Cardiac muscle cell (in vitro differentiated cells and primary cell): ENCODE data around the gene CERS1. TPM values are rescaled to one million over a fixed set of nuclear protein-coding genes. Genes with fewer than 3 reads are reported as not detected.

Experiments used
- DNase-seq, 2 donors: peaks; one replicate each; pipeline versions ENCODE4 v3.0.0 to v3.0.0-alpha.2; 2010 to 2017; ENCODE audit warnings: low read depth in 1 of 2, low spot score in 1 of 2
- H3K27ac ChIP-seq: fragments of 200-600 bp; sonication (generic); 2 replicates; pipeline ENCODE4 v1.5.1; 2016
- H3K27me3 ChIP-seq: fragments of 200-600 bp; sonication (generic); 2 replicates; pipeline ENCODE4 v1.6.0; 2016; ENCODE audit warnings: control low read depth
- H3K36me3 ChIP-seq: fragments of 200-600 bp; sonication (generic); 2 replicates; pipeline ENCODE4 v1.5.1; 2016; ENCODE audit warnings: control low read depth
- H3K4me1 ChIP-seq: fragments of 200-600 bp; sonication (generic); 2 replicates; pipeline ENCODE4 v1.8.1; 2017; ENCODE audit warnings: low read depth, mild to moderate bottlenecking, mixed run types
- H3K4me3 ChIP-seq: fragments of 200-600 bp; sonication (generic); 2 replicates; pipeline ENCODE4 v1.5.1; 2016; ENCODE audit warnings: mild to moderate bottlenecking
- H3K9me3 ChIP-seq: fragments of 200-600 bp; sonication (generic); 2 replicates; pipeline ENCODE4 v1.5.1; 2017; ENCODE audit warnings: low read depth, mild to moderate bottlenecking, control low read depth
- polyA plus RNA-seq: library from polyadenylated mRNA; unstranded; fragments of >200 nt; fragmentation: Nextera tagmentation; extraction: Ambion mirVana; gene quantifications from 2 replicates; pipeline ENCODE4 v1.2.1, GENCODE V29; 2016
- total RNA-seq: library from RNA; depleted of rRNA; stranded (reverse); fragments of >200 nt; gene quantifications from 2 replicates; pipeline ENCODE4 v1.2.3, GENCODE V29; 2016
- TF ChIP-seq, protein P1 (sequence below): IDR thresholded peaks from 2 replicates; pipeline ENCODE4 v1.5.1; 2012; ENCODE audit warnings: low read depth, mild to moderate bottlenecking, low read length

The CERS1 gene
- total and polyA plus RNA-seq, 2 experiments from 2014 or later = 15.2 to 29.3 TPM

DNA sequence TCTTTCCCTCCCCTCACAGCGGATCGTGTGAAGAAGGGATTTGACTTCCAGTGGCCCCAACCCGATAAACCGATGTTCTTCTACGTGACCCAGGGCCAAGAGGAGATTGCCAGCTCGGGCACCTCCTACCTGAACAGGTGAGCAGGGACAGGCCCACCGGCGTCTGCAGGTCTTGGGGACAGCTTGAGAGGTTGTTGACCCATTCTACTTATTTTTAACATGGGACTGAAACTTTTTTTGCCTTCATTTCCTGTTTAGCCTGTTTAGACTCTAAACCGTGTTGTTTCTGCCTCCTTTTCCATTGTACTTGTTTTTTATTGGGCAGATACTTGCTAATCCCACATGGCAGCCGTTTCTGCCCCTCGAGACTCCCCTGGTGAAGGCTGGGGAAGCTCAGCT, 35.7 kb downstream of the CERS1 start:
- TF ChIP-seq, protein P1, sequence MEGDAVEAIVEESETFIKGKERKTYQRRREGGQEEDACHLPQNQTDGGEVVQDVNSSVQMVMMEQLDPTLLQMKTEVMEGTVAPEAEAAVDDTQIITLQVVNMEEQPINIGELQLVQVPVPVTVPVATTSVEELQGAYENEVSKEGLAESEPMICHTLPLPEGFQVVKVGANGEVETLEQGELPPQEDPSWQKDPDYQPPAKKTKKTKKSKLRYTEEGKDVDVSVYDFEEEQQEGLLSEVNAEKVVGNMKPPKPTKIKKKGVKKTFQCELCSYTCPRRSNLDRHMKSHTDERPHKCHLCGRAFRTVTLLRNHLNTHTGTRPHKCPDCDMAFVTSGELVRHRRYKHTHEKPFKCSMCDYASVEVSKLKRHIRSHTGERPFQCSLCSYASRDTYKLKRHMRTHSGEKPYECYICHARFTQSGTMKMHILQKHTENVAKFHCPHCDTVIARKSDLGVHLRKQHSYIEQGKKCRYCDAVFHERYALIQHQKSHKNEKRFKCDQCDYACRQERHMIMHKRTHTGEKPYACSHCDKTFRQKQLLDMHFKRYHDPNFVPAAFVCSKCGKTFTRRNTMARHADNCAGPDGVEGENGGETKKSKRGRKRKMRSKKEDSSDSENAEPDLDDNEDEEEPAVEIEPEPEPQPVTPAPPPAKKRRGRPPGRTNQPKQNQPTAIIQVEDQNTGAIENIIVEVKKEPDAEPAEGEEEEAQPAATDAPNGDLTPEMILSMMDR = no peak
- no peak overlapping the region for H3K27ac ChIP-seq
- H3K9me3 ChIP-seq = no peaks in the 10 kb centered on the region
- H3K4me3 ChIP-seq = no peak overlapping the region
- no peaks in the 10 kb centered on the region for H3K4me1 ChIP-seq
- DNase-seq = no peak
- H3K27me3 ChIP-seq = no peaks in the 10 kb centered on the region
- peaks cover 74% of the 10 kb centered on the region for H3K36me3 ChIP-seq

DNA sequence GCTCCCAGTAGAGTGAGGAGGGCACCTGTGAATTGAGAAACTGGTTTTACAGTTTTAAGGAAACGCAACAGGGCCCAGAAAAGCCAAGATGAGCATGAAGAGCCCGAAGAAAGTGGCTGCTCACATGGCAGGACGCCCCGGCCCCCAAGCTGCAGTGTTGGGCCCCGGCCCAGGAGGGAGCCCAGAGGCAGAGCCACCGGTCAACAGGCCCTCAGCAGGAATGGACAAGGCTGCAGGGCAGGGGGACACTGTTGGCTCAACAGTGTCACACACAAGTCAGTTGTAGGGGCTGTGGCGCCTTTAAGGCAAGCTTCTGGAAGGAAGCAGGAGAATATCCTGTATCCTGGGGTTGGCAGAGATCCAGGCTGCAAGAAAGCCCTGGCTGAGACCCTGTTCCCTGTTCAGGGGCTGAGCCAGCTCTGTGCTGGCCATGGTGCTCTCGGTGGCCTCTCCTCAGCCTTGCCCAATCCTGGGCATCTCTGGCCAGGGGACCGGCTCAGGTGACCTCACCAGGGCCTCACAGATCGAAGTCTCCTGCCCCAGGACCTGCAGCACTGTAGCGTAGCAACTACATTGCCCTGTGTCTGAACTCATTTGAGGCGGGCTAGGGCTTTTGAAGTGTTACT, 36.2 kb downstream of the CERS1 start:
- H3K4me3 ChIP-seq = no peak overlapping the region
- peak in 1 of 2 donors; percentile 39 for DNase-seq
- no peak overlapping the region for H3K27ac ChIP-seq
- TF ChIP-seq, protein P1 = no peak
- H3K27me3 ChIP-seq = no peaks in the 10 kb centered on the region
- peaks cover 77% of the 10 kb centered on the region for H3K36me3 ChIP-seq
- no peaks in the 10 kb centered on the region for H3K9me3 ChIP-seq
- no peaks in the 10 kb centered on the region for H3K4me1 ChIP-seq

DNA sequence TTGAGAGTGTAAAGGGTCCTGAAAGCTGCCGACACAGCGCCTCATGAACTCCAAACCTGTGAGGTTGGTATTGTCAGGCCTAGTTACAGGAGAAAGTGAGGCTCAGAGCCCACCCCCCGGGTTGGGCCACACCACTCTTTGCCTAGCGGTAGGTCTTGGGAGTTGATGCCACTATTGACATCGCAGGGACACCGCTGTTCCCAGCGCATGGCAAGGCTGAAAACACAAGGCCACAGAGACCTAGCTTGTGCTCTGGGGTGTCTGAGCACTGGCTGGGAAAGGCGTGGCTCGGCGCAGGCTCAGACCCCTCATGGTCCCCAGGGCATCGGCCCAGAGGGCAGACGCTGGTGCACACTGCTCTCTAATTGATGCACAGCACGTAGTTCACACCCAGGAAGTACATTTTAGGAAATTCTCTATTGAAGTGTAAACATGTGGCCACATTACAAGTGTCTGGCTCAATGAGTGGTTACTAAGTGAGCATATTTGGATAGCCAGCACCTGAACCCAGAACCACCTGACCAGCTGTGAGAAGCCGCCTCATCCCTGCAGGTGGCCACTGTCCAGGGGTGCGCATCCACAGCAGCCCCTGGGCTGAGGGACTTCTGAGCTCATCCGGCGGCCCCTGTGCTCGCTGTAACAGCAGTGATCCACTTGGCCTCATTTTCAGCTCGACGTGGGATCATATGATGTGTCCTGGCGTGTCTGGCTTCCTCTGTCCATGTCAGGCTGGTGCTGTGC, 36.9 kb downstream of the CERS1 start:
- H3K27ac ChIP-seq = no peak overlapping the region
- no peak for DNase-seq
- no peaks in the 10 kb centered on the region for H3K4me1 ChIP-seq
- TF ChIP-seq, protein P1 = no peak
- H3K27me3 ChIP-seq = no peaks in the 10 kb centered on the region
- no peaks in the 10 kb centered on the region for H3K9me3 ChIP-seq
- peaks cover 77% of the 10 kb centered on the region for H3K36me3 ChIP-seq
- no peak overlapping the region for H3K4me3 ChIP-seq

DNA sequence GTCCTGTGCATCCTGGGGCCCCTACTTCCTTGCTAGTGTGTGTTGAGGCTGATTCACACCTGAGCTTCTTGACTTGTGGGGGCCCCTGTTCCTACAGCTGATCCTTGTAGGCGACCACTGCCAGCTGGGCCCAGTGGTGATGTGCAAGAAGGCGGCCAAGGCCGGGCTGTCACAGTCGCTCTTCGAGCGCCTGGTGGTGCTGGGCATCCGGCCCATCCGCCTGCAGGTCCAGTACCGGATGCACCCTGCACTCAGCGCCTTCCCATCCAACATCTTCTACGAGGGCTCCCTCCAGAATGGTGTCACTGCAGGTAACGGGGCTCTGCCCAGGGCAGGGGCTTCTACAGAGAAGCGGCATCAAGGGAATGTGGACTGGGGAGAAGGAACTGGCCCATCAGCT, 38.7 kb downstream of the CERS1 start:
- no peak overlapping the region for H3K27ac ChIP-seq
- no peaks in the 10 kb centered on the region for H3K27me3 ChIP-seq
- H3K4me1 ChIP-seq = no peaks in the 10 kb centered on the region
- peaks cover 71% of the 10 kb centered on the region for H3K36me3 ChIP-seq
- no peak for DNase-seq
- no peak overlapping the region for H3K4me3 ChIP-seq
- TF ChIP-seq, protein P1 = no peak
- no peaks in the 10 kb centered on the region for H3K9me3 ChIP-seq

DNA sequence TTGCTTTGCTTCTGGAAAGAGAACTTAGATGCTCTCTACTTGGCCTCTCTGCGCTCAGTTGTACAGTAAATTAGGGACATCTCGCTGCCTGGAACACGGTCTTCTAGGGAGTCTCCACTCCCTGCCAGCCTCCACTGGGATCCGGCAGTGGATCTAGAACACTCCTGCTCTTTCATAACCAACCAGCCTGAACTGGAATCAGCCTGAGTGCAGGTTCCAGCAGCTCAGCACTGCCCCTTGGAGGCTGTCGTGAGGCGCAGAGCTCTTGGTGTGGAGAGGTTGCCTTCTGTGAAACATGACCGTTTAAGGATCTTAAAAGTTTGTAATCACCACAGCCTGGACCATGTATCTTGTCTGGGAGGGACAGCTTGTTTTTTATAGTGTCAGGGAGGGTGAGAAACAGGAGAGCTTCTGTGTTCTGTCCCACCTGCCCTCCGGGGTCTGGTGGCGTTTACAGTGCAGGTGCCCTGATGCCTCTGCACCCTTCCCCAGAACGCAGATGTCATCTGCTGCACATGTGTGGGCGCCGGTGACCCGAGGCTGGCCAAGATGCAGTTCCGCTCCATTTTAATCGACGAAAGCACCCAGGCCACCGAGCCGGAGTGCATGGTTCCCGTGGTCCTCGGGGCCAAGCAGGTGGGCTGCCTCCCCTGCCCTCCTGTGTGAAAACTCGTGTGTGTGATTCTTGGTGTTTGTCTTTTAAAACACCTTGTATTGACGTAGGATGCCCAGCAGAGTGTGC, 39.4 kb downstream of the CERS1 start:
- TF ChIP-seq, protein P1 = peak; percentile 45
- Histone ChIP-seq H3K36me3 (peaks cover 68% of the 10 kb centered on the region), H3K27ac (no peak overlapping the region), H3K4me1 (no peaks in the 10 kb centered on the region), H3K9me3 (no peaks in the 10 kb centered on the region), H3K27me3 (no peaks in the 10 kb centered on the region), H3K4me3 (no peak overlapping the region)
- DNase-seq = peak in 1 of 2 donors; percentile 58
